SJCRH30 (cell line): ENCODE results near the gene IRAK2. TPM values are rescaled to one million over a fixed set of nuclear protein-coding genes. Genes with fewer than 3 reads are reported as not detected.
"Not testable (repeated sequence)": the region's sequence is repeated elsewhere in the genome, so short reads cannot be mapped to it uniquely, and the experiment has no call there.

Experiments
- DNase-seq, 2 experiments: peaks; one replicate each; pipeline ENCODE4 v3.0.0-alpha.2; 2015 to 2020
- H3K27ac ChIP-seq: fragments of 250-450 bp; sonication (Bioruptor Pico); 2 replicates; pipeline ENCODE4 v1.5.1; 2020; ENCODE audit warnings: mild to moderate bottlenecking, moderate library complexity
- H3K27me3 ChIP-seq: fragments of 250-450 bp; sonication (Bioruptor Pico); 2 replicates; pipeline ENCODE4 v1.5.1; 2020; ENCODE audit warnings: mild to moderate bottlenecking, moderate library complexity
- H3K36me3 ChIP-seq: fragments of 250-450 bp; sonication (Bioruptor Pico); 2 replicates; pipeline ENCODE4 v1.5.1; 2020; ENCODE audit warnings: mild to moderate bottlenecking, moderate library complexity
- H3K4me1 ChIP-seq: fragments of 250-450 bp; sonication (Bioruptor Pico); 2 replicates; pipeline ENCODE4 v1.5.1; 2020; ENCODE audit warnings: mild to moderate bottlenecking, moderate library complexity
- H3K4me3 ChIP-seq: fragments of 250-450 bp; sonication (Bioruptor Pico); 2 replicates; pipeline ENCODE4 v1.5.1; 2020; ENCODE audit warnings: mild to moderate bottlenecking, moderate library complexity
- H3K9me3 ChIP-seq: fragments of 250-450 bp; sonication (Bioruptor Pico); replicated peaks from 2 replicates; pipeline ENCODE4 v1.5.1; 2020; ENCODE audit warnings: mild to moderate bottlenecking, moderate library complexity
- total RNA-seq: library from RNA; depleted of rRNA; stranded (reverse); fragments of >200 nt; shearing (Covaris generic); gene quantifications from 2 replicates; pipeline ENCODE4 v1.2.3, GENCODE V29; 2014

The IRAK2 gene
- total RNA-seq, 1 experiment from 2014 or later, result 8.1 TPM

DNA sequence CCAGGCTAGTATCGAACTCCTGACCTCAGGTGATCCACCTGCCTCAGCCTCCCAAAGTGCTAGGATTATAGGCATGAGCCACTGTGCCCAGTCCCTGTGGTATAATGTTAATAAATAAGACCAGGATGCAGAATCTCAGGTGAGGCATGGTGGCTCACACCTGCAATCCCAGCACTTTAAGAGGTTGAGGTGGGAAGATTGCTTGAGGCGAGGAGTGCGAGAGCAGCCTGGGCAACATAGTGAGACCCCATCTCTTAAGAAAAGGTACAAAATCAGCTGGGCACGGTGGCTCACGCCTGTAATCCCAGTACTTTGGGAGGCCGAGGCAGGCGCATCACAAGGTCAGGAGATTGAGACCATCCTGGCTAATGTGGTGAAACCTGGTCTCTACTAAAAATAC is 10.6 kb downstream of the IRAK2 start:
- H3K4me1 ChIP-seq, H3K9me3 ChIP-seq, H3K4me3 ChIP-seq, DNase-seq, H3K27ac ChIP-seq, H3K27me3 ChIP-seq, H3K36me3 ChIP-seq: not testable (repeated sequence)

DNA sequence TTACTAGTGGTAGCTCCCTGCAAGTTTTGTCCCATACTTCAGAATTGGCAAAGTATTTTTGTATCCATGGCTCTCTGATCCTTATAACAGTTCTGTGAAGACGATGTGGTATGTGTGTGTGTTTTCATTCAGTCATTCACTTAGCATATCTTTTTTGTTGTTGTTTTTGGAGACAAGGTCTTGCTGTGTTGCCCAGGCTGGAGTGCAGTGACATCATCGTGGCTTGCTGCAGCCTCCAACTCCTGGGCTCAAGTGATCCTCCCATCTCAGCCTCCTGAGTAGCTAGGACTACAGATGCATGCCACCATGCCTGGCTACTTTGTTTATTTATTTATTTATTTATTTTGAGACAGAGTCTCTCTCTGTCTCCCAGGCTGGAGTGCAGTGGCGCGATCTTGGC is 11.4 kb downstream of the IRAK2 start:
- H3K9me3 ChIP-seq, DNase-seq, H3K4me1 ChIP-seq, H3K27ac ChIP-seq, H3K36me3 ChIP-seq, H3K27me3 ChIP-seq, H3K4me3 ChIP-seq: not testable (repeated sequence)

DNA sequence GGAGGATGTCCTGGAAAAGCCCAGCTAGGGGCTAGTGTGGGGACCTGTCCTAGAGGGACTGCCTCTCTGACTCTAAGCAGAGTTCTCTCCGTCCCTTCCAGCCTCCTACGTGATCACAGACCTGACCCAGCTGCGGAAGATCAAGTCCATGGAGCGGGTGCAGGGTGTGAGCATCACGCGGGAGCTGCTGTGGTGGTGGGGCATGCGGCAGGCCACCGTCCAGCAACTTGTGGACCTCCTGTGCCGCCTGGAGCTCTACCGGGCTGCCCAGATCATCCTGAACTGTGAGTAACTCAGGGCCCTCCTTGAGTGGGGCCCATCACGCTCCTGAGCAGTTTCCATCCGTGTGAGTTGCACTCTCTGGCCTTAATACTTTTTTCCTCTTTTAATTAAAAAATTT is 13.0 kb downstream of the IRAK2 start:
- H3K27me3 ChIP-seq, result no peaks in the 10 kb centered on the region
- no peak overlapping the region for H3K27ac ChIP-seq
- H3K36me3 ChIP-seq, result no peaks in the 10 kb centered on the region
- H3K4me3 ChIP-seq, result no peak overlapping the region
- H3K4me1 ChIP-seq, result no peaks in the 10 kb centered on the region
- no peak for DNase-seq
- H3K9me3 ChIP-seq, result no peaks in the 10 kb centered on the region

DNA sequence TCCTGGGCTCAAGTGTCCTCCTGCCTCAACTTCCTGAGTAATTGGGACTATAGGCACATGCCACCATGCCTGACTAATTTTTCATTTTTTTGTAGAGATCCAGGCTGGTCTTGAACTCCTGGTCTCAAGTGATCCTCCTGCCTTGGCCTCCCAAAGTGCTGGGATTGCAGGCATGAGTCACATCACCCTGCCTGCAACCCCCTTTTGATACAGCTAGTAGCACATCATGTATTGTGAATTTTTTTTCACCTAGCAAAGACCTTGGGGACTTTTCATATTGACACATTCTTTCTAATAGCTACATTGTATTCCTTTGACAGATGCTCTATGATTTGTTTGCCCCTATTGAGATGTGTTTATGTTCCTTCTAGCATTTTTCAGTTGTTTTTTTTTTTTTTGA is 14.2 kb downstream of the IRAK2 start:
- Histone ChIP-seq H3K4me1 (no peaks in the 10 kb centered on the region), H3K36me3 (no peaks in the 10 kb centered on the region), H3K27ac (no peak overlapping the region), H3K9me3 (no peaks in the 10 kb centered on the region), H3K27me3 (no peaks in the 10 kb centered on the region), H3K4me3 (no peak overlapping the region)
- DNase-seq, result no peak

DNA sequence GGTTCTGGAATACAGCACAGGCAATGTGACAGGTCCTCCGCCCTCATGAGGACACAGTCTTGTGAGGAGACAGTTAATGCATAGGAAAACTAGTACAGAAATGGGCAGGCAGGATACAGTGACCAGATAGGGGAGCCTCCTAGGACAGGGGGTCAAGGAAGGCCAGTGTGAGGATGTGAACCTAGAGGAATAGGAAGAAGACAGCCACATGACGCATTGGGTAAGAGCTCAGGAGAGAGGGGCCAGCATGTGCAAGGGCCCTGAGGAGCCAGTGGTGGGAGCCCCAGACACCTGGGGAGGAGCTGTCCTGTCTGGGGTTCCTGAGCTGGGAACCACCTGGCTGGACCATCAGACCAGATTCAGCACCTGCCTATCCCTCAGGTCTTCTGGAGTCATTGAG is 15.6 kb downstream of the IRAK2 start:
- Histone ChIP-seq H3K27me3 (no peaks in the 10 kb centered on the region), H3K27ac (no peak overlapping the region), H3K36me3 (no peaks in the 10 kb centered on the region), H3K9me3 (no peaks in the 10 kb centered on the region), H3K4me1 (no peaks in the 10 kb centered on the region), H3K4me3 (no peak overlapping the region)
- DNase-seq, result no peak

DNA sequence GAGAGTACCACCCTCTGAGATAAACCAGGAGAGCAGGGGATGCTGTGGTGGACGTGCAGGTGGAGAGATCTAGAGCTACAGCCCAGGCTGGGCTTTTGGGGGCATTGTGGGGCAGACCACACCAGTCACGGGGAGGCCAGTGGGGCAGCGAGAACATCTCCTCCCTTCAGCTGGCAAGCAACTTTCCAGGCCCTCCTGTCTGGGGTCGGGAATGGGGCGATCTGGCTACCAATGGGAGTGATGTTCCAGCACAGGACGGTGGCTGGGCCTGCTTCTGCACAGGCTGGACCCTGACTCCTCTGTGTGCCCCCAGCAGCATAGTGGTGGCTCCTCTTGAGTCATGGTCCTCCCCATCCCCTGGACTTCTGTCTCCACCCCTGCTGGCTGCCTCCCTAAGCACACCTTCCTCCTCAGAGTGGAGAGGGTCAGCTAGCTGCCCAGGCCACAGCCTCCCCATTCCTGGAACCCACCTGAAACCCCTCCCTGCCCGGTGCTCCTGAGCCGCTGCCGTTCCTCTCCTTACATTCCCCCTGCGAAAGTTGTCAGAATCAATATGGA is 16.1 kb downstream of the IRAK2 start:
- no peaks in the 10 kb centered on the region for H3K36me3 ChIP-seq
- H3K27ac ChIP-seq, result no peak overlapping the region
- no peaks in the 10 kb centered on the region for H3K4me1 ChIP-seq
- DNase-seq, result no peak
- H3K4me3 ChIP-seq, result no peak overlapping the region
- no peaks in the 10 kb centered on the region for H3K9me3 ChIP-seq
- no peaks in the 10 kb centered on the region for H3K27me3 ChIP-seq

DNA sequence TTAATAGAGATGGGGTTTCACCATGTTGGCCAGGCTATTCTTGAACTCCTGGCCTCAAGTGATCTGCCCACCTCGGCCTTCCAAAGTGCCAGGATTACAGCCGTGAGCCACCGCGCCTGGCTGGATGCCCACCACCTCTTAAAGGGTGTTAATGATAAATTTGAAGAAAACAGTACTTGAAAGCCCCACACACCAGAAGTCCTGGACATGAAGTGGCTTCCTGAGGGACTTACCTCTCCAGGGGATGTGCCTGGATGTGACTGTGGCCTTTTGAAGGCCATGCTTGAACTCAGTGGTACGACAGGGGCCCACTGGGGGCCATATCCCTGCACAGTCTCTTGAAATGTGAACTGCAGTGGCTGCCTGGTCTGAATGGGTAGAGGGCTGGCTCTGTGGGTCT is 18.2 kb downstream of the IRAK2 start:
- no peaks in the 10 kb centered on the region for H3K4me1 ChIP-seq
- no peaks in the 10 kb centered on the region for H3K9me3 ChIP-seq
- no peaks in the 10 kb centered on the region for H3K36me3 ChIP-seq
- no peak overlapping the region for H3K27ac ChIP-seq
- no peaks in the 10 kb centered on the region for H3K27me3 ChIP-seq
- H3K4me3 ChIP-seq, result no peak overlapping the region
- no peak for DNase-seq

DNA sequence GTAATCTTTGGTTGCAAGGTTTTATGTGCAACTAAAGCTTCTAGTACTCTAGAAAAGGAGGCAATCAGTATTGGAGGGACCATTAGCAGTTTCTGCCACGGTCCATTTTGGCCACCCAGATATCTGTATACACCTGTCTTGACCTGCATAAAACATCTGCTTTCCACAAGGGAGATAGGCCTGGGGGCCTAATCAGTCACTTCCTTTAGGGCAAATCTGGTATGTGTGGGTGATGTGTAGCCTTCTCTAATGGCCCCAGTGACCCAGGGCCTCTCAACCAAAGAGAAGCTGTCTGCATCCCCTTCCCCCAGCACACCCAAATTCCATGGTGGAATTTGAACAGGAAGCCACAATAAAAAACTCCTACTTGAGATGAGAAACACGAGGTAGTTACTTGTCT is 19.5 kb downstream of the IRAK2 start:
- H3K4me3 ChIP-seq, result no peak overlapping the region
- no peak overlapping the region for H3K27ac ChIP-seq
- no peaks in the 10 kb centered on the region for H3K27me3 ChIP-seq
- H3K9me3 ChIP-seq, result no peaks in the 10 kb centered on the region
- no peak for DNase-seq
- no peaks in the 10 kb centered on the region for H3K4me1 ChIP-seq
- H3K36me3 ChIP-seq, result no peaks in the 10 kb centered on the region

DNA sequence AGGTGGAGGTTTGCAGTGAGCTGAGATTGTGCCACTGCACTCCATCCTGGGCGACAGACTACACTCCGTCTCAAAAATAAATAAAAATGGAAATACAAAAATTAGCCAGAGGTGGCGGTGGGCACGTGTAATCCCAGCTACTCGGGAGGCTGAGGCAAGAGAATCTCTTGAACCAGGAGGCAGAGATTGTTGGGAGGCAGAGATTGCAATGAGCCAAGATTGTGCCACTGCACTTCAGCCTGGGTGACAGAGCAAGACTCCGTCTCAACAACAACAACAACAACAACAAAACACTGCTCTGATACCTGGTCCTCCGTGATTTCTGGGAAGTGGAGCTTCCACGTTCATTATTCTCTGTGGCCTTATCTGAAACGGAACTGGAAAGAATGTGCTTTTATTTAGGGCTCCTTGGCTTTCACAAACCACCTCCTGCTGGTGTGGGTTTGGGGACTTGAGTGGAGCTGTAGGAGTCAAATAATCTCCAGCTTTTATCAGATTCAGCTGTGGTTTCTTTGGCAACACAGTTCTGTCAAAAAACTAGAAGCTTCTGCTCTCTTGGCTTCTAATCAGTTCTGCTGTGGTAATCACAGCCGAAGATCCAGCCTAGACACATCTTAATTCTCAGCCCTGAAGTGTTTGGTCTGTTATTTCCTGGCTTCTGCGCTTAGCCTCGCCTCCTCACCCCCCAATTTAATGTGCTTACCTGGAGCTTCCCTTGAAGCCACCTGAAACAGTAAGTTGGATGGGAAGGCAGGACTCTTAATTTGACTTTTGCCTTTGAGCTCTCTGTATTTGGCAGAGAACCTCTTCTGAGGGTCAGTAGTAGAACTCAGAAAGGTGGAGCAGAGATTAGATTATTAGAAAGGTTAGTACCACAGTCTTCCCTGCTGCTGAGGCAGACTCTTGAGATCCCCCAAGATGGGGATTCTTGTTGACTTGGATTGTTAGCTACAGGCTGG is 21.4 kb downstream of the IRAK2 start:
- H3K36me3 ChIP-seq, result no peaks in the 10 kb centered on the region
- H3K9me3 ChIP-seq, result no peaks in the 10 kb centered on the region
- no peak for DNase-seq
- no peak overlapping the region for H3K4me3 ChIP-seq
- H3K27me3 ChIP-seq, result no peaks in the 10 kb centered on the region
- no peak overlapping the region for H3K27ac ChIP-seq
- no peaks in the 10 kb centered on the region for H3K4me1 ChIP-seq

DNA sequence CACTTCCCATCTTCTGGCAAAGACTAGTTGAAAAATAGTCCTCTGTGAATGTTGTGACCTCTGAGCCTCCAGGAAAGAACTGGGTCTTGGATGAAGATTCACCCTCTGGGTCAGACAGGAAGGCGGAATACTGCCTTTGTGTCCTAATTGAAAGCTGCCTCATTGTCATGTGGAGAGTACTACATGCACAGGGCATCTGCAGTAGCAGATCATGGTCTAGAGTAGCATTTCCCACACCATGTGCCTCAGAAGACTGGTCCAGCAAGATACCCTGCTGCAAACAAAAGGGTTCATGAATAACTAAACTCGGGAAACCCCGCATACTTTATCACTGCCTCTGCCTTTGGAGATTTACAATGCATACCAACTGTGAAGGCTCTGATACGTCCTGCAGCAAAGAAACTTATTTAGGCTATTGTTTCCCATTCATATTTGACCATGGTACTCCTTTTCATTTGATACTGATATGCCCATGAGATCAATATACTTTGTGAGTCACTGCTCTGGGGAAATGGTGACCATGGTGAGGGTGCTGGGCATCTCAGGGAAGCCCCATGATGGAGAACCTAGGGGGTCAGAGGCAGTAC is 22.7 kb downstream of the IRAK2 start:
- Histone ChIP-seq H3K27me3 (no peaks in the 10 kb centered on the region), H3K4me3 (no peak overlapping the region), H3K27ac (no peak overlapping the region), H3K9me3 (no peaks in the 10 kb centered on the region), H3K36me3 (no peaks in the 10 kb centered on the region), H3K4me1 (peaks cover 8% of the 10 kb centered on the region)
- no peak for DNase-seq

DNA sequence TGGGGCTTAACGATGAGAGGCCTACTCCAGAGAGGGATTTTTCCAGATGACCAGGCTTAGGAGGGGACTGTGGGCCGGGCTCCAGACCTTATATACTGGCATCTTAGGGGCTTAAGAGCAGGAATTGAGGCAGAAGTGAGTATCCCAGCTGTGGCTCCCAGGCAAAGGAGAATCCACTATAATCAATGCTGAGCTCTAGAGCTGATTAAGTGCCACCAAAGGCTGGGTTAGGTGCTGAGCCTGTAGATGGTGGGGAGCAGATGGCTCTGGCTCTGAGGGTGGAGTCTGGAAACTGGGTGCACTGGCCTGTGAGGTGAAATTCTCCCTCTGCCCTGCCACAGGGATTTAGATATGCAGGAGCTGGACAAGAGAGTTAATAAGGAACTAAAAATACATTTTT is 23.2 kb downstream of the IRAK2 start:
- peaks cover 9% of the 10 kb centered on the region for H3K4me1 ChIP-seq
- no peak for DNase-seq
- H3K27ac ChIP-seq, result no peak overlapping the region
- H3K9me3 ChIP-seq, result no peaks in the 10 kb centered on the region
- no peaks in the 10 kb centered on the region for H3K27me3 ChIP-seq
- H3K4me3 ChIP-seq, result no peak overlapping the region
- no peaks in the 10 kb centered on the region for H3K36me3 ChIP-seq

DNA sequence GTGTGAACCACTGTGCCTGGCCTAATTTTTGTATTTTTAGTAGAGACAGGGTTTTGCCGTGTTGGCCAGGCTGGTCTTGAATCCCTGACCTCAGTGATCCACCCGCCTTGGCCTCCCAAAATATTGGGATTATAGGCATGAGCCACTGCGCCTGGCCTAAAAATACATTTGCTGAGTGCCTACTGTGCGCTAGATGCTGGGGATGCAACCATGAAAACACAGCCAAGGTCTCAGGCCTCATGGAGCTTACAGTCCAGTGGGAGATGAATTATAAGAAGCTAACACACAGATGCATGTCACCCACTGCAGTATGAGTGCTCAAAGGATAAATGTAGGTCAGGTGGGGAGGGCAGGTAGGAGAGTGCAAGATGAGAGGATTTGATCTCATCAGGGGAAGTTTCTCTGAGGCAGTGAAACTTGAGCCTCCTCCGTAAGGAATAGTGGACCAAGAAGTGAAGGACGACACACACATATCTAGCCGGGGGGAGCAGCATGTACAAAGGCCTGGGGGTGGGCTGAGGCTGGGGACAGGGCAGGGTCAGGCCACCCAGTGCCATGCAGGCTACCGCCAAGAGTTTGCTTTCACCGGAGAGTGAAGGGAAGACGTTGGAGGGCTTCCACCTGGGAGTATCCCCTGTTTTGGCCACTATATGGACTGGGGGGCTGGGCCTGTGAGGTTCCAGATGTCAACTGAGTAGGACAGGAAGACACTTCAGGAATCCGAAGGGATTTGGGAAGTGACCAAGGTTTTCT is 24.3 kb downstream of the IRAK2 start:
- no peak for DNase-seq
- Histone ChIP-seq H3K27me3 (no peaks in the 10 kb centered on the region), H3K4me3 (no peak overlapping the region), H3K27ac (no peak overlapping the region), H3K9me3 (no peaks in the 10 kb centered on the region), H3K36me3 (no peaks in the 10 kb centered on the region), H3K4me1 (peaks cover 9% of the 10 kb centered on the region)

DNA sequence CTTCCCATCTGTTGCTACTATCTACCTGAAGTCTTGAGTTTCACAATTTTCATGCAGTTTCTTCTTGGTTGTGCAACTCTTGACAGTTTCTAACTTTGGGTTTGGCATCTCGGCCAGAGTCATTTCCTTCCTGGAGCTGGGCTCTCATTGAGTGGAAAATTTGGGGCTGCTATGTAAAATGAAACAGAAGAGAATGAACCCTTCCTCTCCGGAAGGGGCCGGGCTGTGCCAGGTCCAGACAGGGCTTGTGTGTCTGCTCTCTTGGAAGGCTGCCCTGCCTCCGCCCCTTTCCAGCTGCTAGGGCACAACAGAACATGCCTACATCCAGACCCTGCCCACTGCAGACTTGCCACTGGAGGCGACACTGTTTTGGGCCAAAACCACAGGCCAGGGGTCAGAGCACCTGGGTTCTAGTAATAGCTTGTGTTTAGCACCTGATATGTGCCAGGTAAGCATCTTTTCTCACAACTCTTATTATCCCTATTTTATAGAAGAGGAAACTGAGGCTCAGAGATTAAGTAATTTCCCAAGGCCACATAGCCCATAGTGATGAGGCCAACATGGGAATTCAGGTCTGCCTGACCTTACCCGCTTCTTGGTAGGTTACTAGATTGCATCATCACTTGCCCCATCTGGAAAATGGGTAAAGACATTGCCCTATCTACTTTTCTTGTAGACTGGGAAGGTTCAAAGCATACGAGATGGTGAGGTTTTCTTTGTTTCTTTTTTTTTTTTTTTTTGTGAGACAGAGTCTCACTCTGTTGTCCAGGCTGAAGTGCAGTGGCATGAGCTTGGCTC is 25.0 kb downstream of the IRAK2 start:
- H3K4me1 ChIP-seq, result peaks cover 9% of the 10 kb centered on the region
- no peak overlapping the region for H3K4me3 ChIP-seq
- H3K9me3 ChIP-seq, result no peaks in the 10 kb centered on the region
- H3K36me3 ChIP-seq, result no peaks in the 10 kb centered on the region
- DNase-seq, result peak; percentile 14 to 25
- no peak overlapping the region for H3K27ac ChIP-seq
- no peaks in the 10 kb centered on the region for H3K27me3 ChIP-seq

DNA sequence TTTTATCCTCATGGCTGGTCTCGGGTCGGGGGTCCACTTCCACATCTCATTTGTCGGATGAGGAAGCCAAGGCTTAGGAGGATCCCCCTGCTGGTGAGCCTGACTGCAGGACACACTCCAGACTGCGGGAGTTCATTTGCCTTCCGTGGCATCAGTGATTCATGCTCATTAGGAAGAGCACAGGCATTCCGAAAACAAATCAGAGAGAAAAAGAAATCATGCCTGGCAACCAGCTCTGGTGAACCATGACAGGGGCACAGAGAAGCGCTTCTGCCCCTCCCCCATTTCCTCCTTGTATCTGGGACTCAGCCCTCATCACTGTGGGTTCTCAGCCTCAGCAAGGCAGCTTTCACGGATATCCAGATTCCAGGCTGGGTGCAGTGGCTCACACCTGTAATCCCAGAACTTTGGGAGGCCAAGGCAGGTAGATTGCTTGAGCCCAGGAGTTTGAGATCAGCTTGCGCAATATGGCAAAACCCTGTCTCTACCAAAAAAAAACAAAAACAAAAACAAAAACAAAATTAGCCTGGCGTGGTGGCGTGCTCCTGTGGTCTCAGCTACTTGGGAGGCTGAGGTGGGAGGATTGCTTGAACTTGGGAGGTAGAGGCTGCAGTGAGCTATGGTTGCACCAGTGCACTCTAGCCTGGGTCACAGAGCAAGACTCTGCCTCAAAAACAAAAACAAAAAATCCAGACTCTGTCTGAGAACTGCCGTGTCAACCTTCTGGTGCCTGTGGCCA is 28.4 kb downstream of the IRAK2 start:
- DNase-seq, result no peak
- Histone ChIP-seq H3K4me3 (no peak overlapping the region), H3K9me3 (no peaks in the 10 kb centered on the region), H3K36me3 (no peaks in the 10 kb centered on the region), H3K4me1 (peaks cover 9% of the 10 kb centered on the region), H3K27ac (no peak overlapping the region), H3K27me3 (peaks cover under 1% of the 10 kb centered on the region; the same call in 1 of the 2 replicates)
